A673 (cell line): ENCODE results near the gene TRA2B. TPM values are rescaled to one million over a fixed set of nuclear protein-coding genes. Genes with fewer than 3 reads are reported as not detected.

Experiments
- BruUV-seq: library from RNA; stranded (reverse); fragments of 400-500 nt; replicated peaks from 2 replicates; lab custom pipeline; 2021; lab: Mats Ljungman, UMichigan
- CTCF ChIA-PET: fragments of 300-600 bp; sonication (Branson Sonifier 250); formaldehyde crosslinking; loops from one replicate; lab custom pipeline; 2022; ENCODE audit warnings: antibody characterized with exemption; lab: Charles Lee
- POLR2A ChIA-PET: fragments of 300-600 bp; sonication (Branson Sonifier 250); formaldehyde crosslinking; loops from one replicate; lab custom pipeline; 2022; ENCODE audit warnings: antibody characterized with exemption; ENCODE audit not compliant: low non-redundant PET; lab: Charles Lee
- DNase-seq: peaks from one replicate; pipeline ENCODE4 v3.0.0-alpha.2; 2015; ENCODE audit warnings: low spot score
- H3K27ac ChIP-seq: fragments of 200-600 bp; sonication (generic); 2 replicates; pipeline ENCODE4 v1.5.1; 2016; ENCODE audit warnings: mixed run types, low read depth, mild to moderate bottlenecking, mixed read lengths, antibody characterized with exemption, low read length; ENCODE audit not compliant: poor library complexity, severe bottlenecking
- H3K27me3 ChIP-seq: fragments of 200-600 bp; sonication (generic); replicated peaks from 2 replicates; pipeline ENCODE4 v1.6.1; 2017; ENCODE audit warnings: mixed run types, low read depth, mild to moderate bottlenecking, mixed read lengths, antibody characterized with exemption, low read length; ENCODE audit not compliant: insufficient read depth, poor library complexity
- H3K36me3 ChIP-seq: fragments of 200-600 bp; sonication (generic); 2 replicates; pipeline ENCODE4 v1.6.1; 2016; ENCODE audit warnings: mixed run types, mild to moderate bottlenecking, mixed read lengths, antibody characterized with exemption, low read length; ENCODE audit not compliant: insufficient read depth, poor library complexity, severe bottlenecking
- H3K4me1 ChIP-seq: fragments of 200-600 bp; sonication (generic); 2 replicates; pipeline ENCODE4 v1.6.1; 2017; ENCODE audit warnings: mixed run types, mild to moderate bottlenecking, mixed read lengths, antibody characterized with exemption, low read length; ENCODE audit not compliant: insufficient read depth, poor library complexity, severe bottlenecking
- H3K4me3 ChIP-seq: fragments of 200-600 bp; sonication (generic); 2 replicates; pipeline ENCODE4 v1.5.1; 2016; ENCODE audit warnings: low read depth, mixed run types, mild to moderate bottlenecking, mixed read lengths, low read length; ENCODE audit not compliant: poor library complexity, severe bottlenecking
- H3K9me3 ChIP-seq: fragments of 200-600 bp; sonication (generic); 2 replicates; pipeline ENCODE4 v1.6.1; 2016; ENCODE audit warnings: mixed run types, low read depth, mild to moderate bottlenecking, mixed read lengths, antibody characterized with exemption, low read length; ENCODE audit not compliant: poor library complexity, severe bottlenecking
- EZH2 ChIP-seq: fragments of 200-600 bp; sonication (generic); IDR thresholded peaks from 2 replicates; pipeline ENCODE4 v1.6.1; 2017; ENCODE audit warnings: borderline replicate concordance, low read depth, mild to moderate bottlenecking, mixed read lengths, antibody characterized with exemption, low read length; ENCODE audit not compliant: poor library complexity, severe bottlenecking
- intact Hi-C: fragments of 100-400 bp; cut with micrococcal nuclease; formaldehyde crosslinking; loops from one replicate; pipeline ENCODE4 v1.10.0; 2022; ENCODE audit not compliant: unreplicated experiment
- total RNA-seq: library from RNA; stranded (reverse); gene quantifications from 2 replicates; pipeline ENCODE4 v1.2.3, GENCODE V29; 2021
- TF ChIP-seq, protein P1 (sequence below): fragments of 300-800, 200-600 bp; sonication (generic); conservative IDR thresholded peaks from 2 replicates; pipeline ENCODE4 v1.5.1; 2017; ENCODE audit warnings: low read depth, mild to moderate bottlenecking, antibody characterized with exemption, low read length, moderate library complexity, mixed read lengths

The TRA2B gene
- total RNA-seq, 1 experiment from 2014 or later, result 339 TPM

DNA sequence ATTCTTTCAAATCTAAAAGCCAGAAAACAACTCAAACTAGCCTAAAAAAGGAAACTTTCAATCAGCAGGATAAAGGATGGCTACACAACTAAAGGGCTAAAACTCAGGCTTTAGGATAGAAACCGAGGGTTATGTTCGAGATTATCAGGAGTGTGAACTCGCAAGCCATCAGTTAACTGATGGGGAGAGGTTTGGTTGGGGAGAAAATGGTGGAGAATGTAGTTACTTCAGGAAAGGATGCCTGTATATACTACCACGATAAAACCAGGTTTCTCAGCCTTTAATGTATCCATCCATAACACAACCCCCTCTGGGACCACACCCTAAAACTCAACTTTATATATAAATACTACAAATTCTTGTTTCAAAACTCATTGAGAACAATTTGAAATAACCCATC is 22.2 kb downstream of the TRA2B start:
- no peak for DNase-seq
- intact Hi-C loops, result no loop called here
- no peaks in the 10 kb centered on the region for H3K9me3 ChIP-seq
- peaks cover 80% of the 10 kb centered on the region for H3K36me3 ChIP-seq
- ChIA-PET POLR2A (no interaction called here), CTCF (no interaction called here)
- no peaks in the 10 kb centered on the region for H3K27me3 ChIP-seq
- no TSS peak for BruUV-seq
- H3K4me1 ChIP-seq, result no peaks in the 10 kb centered on the region
- H3K4me3 ChIP-seq, result no peak overlapping the region
- no peak overlapping the region for H3K27ac ChIP-seq
- TF ChIP-seq, protein P1, sequence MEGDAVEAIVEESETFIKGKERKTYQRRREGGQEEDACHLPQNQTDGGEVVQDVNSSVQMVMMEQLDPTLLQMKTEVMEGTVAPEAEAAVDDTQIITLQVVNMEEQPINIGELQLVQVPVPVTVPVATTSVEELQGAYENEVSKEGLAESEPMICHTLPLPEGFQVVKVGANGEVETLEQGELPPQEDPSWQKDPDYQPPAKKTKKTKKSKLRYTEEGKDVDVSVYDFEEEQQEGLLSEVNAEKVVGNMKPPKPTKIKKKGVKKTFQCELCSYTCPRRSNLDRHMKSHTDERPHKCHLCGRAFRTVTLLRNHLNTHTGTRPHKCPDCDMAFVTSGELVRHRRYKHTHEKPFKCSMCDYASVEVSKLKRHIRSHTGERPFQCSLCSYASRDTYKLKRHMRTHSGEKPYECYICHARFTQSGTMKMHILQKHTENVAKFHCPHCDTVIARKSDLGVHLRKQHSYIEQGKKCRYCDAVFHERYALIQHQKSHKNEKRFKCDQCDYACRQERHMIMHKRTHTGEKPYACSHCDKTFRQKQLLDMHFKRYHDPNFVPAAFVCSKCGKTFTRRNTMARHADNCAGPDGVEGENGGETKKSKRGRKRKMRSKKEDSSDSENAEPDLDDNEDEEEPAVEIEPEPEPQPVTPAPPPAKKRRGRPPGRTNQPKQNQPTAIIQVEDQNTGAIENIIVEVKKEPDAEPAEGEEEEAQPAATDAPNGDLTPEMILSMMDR, result no peak
- no peak for TF ChIP-seq EZH2

DNA sequence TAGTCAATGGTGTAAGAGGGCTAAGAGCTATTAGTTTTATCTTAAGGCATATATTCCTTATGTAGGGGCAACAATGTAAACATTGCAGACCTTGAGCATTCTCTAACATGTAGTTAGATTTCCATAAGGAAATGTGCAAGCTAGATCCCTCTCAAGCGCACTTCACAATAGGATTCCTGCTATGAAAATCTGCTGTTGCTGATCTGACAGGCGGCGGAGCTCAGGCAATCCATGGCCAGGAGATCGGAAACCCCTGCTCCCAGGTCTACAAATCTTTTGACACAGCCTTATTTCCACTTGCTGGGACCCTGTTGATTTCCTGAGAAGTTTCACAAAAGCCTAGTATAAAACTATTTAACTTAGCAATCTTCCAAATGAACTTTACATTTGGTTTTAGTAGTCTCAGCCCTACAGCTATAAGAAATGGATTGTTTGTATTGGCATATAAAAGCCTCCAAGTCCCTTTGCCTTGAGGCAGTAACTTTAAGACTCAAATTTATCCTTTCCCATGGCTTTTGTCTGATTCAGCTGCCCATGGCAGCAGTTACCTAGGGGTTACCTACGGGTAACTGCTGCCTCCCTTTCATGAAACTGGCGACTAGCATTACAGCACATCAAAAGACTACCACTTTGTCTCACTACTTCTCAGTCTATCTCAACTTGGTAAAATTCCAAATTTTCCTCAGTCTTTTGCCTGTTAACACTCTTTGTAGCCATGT is 22.7 kb downstream of the TRA2B start:
- POLR2A ChIA-PET, result no interaction called here
- Histone ChIP-seq H3K4me3 (no peak overlapping the region), H3K27ac (no peak overlapping the region), H3K27me3 (no peaks in the 10 kb centered on the region), H3K36me3 (peaks cover 74% of the 10 kb centered on the region), H3K4me1 (no peaks in the 10 kb centered on the region), H3K9me3 (no peaks in the 10 kb centered on the region)
- no peak for DNase-seq
- intact Hi-C loops, result loop anchor here (5.0 kb wide), 1 partner anchor 183 kb away; no protein-coding TSS in a partner anchor
- TF ChIP-seq EZH2, result no peak
- TF ChIP-seq, protein P1, result no peak
- CTCF ChIA-PET, result no interaction called here
- BruUV-seq, result no TSS peak

DNA sequence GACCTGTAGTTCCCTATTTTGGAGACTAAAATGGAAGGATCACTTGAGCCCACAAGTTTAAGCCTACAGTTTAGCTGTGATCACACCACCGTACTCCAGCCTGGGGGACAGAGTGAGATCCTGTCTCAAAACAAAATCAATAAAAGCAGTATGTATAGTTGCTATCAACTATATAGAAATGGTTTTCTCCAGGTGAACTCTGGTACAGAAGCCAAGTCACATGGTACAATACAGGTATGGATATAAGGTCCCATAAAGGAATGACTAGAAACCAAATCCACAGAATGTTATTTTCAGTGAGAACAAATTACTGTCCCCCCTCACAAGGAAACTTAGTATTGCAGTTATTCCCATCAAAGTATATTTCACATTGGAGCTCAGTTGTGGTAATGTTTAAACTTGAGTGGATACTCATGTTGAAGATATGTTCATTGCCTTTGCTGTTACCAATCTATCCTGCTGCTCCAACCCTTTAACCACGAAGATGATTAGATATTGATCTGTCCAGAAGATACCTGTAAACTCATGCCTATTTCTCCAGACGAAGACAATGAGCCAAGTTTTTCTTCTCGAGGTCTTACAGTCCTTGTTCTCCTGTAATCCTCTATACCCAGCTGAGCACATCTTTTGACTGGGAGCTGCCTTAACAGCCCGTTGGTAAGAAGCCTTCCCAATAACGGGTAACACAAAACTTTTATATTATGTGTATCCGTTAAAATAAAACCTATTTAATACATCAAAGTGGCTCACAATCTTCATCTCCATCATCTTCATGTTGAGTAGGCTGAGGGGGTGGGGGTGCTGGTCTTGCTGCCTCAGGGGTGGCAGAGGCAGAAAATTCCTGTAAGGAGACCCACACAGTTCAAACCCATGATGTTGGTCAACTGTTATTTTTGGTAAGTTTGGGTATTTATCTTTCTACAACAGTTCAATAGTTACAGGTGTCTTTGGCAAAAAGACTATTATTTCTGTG is 24.6 kb downstream of the TRA2B start:
- Histone ChIP-seq H3K4me1 (no peaks in the 10 kb centered on the region), H3K36me3 (peaks cover 56% of the 10 kb centered on the region), H3K4me3 (no peak overlapping the region), H3K27me3 (no peaks in the 10 kb centered on the region), H3K9me3 (no peaks in the 10 kb centered on the region), H3K27ac (no peak overlapping the region)
- TF ChIP-seq EZH2, result no peak
- DNase-seq, result no peak
- POLR2A ChIA-PET, result no interaction called here
- CTCF ChIA-PET, result interaction anchor here (1.1 kb wide), 1 partner anchor 253 kb away, joined by 4 read pairs; no protein-coding TSS in a partner anchor
- intact Hi-C loops, result loop anchor here (5.0 kb wide), 1 partner anchor 181 kb away; no protein-coding TSS in a partner anchor
- no TSS peak for BruUV-seq
